UCSD-AML1 (cell line): ENCODE results near the gene EIF1AD.
"Not testable (repeated sequence)": the region's sequence is repeated elsewhere in the genome, so short reads cannot be mapped to it uniquely, and the experiment has no call there.

Experiments
- DNase-seq: peaks from one replicate; lab custom pipeline; 2025; ENCODE audit not compliant: unreplicated experiment; lab: John Stamatoyannopoulos, UW

Gene EIF1AD

GRCh38 chr11:65973439-65974110 is 28.4 kb downstream of the EIF1AD start:
- no peak for DNase-seq

GRCh38 chr11:65972116-65972515 is 29.8 kb downstream of the EIF1AD start:
- DNase-seq = no peak

GRCh38 chr11:65968600-65969482 is 33.1 kb downstream of the EIF1AD start:
- no peak for DNase-seq

- DNase-seq = no peak
Measured at GRCh38 chr11:65967329-65967934, 34.5 kb downstream of the EIF1AD start.

- no peak for DNase-seq
Measured at GRCh38 chr11:65965986-65966762, 35.8 kb downstream of the EIF1AD start.

- DNase-seq = no peak
Measured at GRCh38 chr11:65964906-65965305, 37.1 kb downstream of the EIF1AD start.

- DNase-seq = no peak
Measured at GRCh38 chr11:65962141-65962564, 39.8 kb downstream of the EIF1AD start.

- peak; percentile 98 for DNase-seq
Measured at GRCh38 chr11:65961267-65962140, 40.5 kb downstream of the EIF1AD start, which contains the start of gene SART1. SART1 (plus strand) TSS chr11:65961734; CDS start chr11:65961781, 47 bp downstream.

GRCh38 chr11:65960824-65961266 is 41.1 kb downstream of the EIF1AD start:
- no peak for DNase-seq

- no peak for DNase-seq
Measured at GRCh38 chr11:65958774-65959420, 43.1 kb downstream of the EIF1AD start.

- DNase-seq = no peak
Measured at GRCh38 chr11:65958291-65958690, 43.7 kb downstream of the EIF1AD start.

- no peak for DNase-seq
Measured at GRCh38 chr11:65954771-65955170, 47.2 kb downstream of the EIF1AD start.

- no peak for DNase-seq
Measured at GRCh38 chr11:65953471-65953870, 48.5 kb downstream of the EIF1AD start.

GRCh38 chr11:65952052-65952521 is 49.9 kb downstream of the EIF1AD start:
- DNase-seq = no peak

- not testable (repeated sequence) for DNase-seq
Measured at GRCh38 chr11:65951641-65952040, 50.3 kb downstream of the EIF1AD start.

- not testable (repeated sequence) for DNase-seq
Measured at GRCh38 chr11:65950711-65951110, 51.2 kb downstream of the EIF1AD start.

- DNase-seq = no peak
Measured at GRCh38 chr11:65947603-65948125, 54.3 kb downstream of the EIF1AD start.

GRCh38 chr11:65947133-65947532 is 54.8 kb downstream of the EIF1AD start:
- no peak for DNase-seq

GRCh38 chr11:65946655-65947054 is 55.3 kb downstream of the EIF1AD start:
- no peak for DNase-seq
